Measurements from ENCODE around the gene DLGAP1. TPM values are rescaled to one million over a fixed set of nuclear protein-coding genes. Genes with fewer than 3 reads are reported as not detected.
A peak's percentile ranks its signal among the peaks of the same experiment; 100 is the strongest.

The DLGAP1 gene
- total RNA-seq, 1 experiment from 2014 or later = 23.2 TPM

- H2BK15ac ChIP-seq (ENCODE audit: low read depth, low read length) = no peak overlapping the region
- no peak overlapping the region for H3K14ac ChIP-seq (ENCODE audit: insufficient read depth, low read length)
- no peak overlapping the region for H3K56ac ChIP-seq (ENCODE audit: insufficient read length, low read depth, low read length)
- H2AK5ac ChIP-seq (ENCODE audit: insufficient read length, low read length) = no peak overlapping the region
- H3K4me1 ChIP-seq (ENCODE audit: insufficient read depth, low read length) = no peaks in the 10 kb centered on the region
- no peak overlapping the region for H4K8ac ChIP-seq (replicated peaks; ENCODE audit: insufficient read length, low read depth, low read length)
- H3K27me3 ChIP-seq (ENCODE audit: insufficient read depth, low read length) = no peaks in the 10 kb centered on the region
- H3K23me2 ChIP-seq (ENCODE audit: insufficient read length, low read depth, low read length, poor library complexity, severe bottlenecking) = no peaks in the 10 kb centered on the region
- no peak overlapping the region for H3K18ac ChIP-seq (ENCODE audit: insufficient read length, low read depth, low read length)
- peaks cover 5 to 7% (median 6%) of the 10 kb centered on the region in 3 experiments; a peak in 6 of 7 replicates for H3K36me3 Mint-ChIP-seq (ENCODE audit: insufficient read depth in 1 of 3, low read depth in 3 of 3)
- no peak overlapping the region for H3K23ac ChIP-seq (ENCODE audit: insufficient read length, low read depth, low read length)
- H3K27ac Mint-ChIP-seq = peak overlapping the region in 2 of 3 experiments; percentile 8 to 63; a peak in 4 of 7 replicates
- no peak overlapping the region for H4K5ac ChIP-seq (ENCODE audit: insufficient read length, low read depth, low read length)
- no peak for DNase-seq
- no peak overlapping the region for H2BK12ac ChIP-seq (ENCODE audit: insufficient read length, low read depth, low read length)
- peak overlapping the region in 1 of 2 experiments; percentile 34; a peak in 3 of 5 replicates for H3K4me3 Mint-ChIP-seq
- no peak overlapping the region for H2AFZ ChIP-seq (ENCODE audit: low read length)
- H3K9ac ChIP-seq (ENCODE audit: extremely low read depth, insufficient read length, low read length) = no peak overlapping the region
- no peaks in the 10 kb centered on the region for H3K9me3 ChIP-seq (ENCODE audit: control insufficient read depth, low read depth, low read length)
- H3K4ac ChIP-seq (ENCODE audit: low read depth, low read length) = no peak overlapping the region
- H3K9me3 Mint-ChIP-seq = no peaks in the 10 kb centered on the region
- H2BK5ac ChIP-seq (ENCODE audit: insufficient read length, low read length) = no peak overlapping the region
- H4K20me1 ChIP-seq (ENCODE audit: control insufficient read depth, insufficient read depth, insufficient read length) = no peaks in the 10 kb centered on the region
- H3K4me1 Mint-ChIP-seq = peaks cover 12 to 37% of the 10 kb centered on the region in 2 experiments
- H3K79me2 ChIP-seq (ENCODE audit: insufficient read depth, low read length) = no peaks in the 10 kb centered on the region
- no peak overlapping the region for H3T11ph ChIP-seq (ENCODE audit: low read length)
- H3K27ac ChIP-seq (ENCODE audit: insufficient read length, low read depth, low read length) = no peak overlapping the region
- H3K27me3 Mint-ChIP-seq (ENCODE audit: low read depth) = no peaks in the 10 kb centered on the region
- H2BK20ac ChIP-seq (ENCODE audit: low read depth, low read length, poor library complexity, severe bottlenecking) = no peak overlapping the region
- no peak overlapping the region for H4K91ac ChIP-seq (ENCODE audit: insufficient read length, low read depth, low read length)
- no peak overlapping the region for H3K4me2 ChIP-seq (ENCODE audit: insufficient read depth, insufficient read length, low read length)
- no peak for TF ChIP-seq CTCF (conservative IDR thresholded peaks at IDR 0.05)
- no peak overlapping the region for H2BK120ac ChIP-seq (ENCODE audit: low read depth, low read length, poor library complexity, severe bottlenecking)
- no CpG with 5 or more reads among the region's 7 CpGs for WGBS (ENCODE audit: extremely low coverage, insufficient read length, low lambda C conversion rate)
- H3K79me1 ChIP-seq (ENCODE audit: insufficient read depth, low read depth, low read length, poor library complexity, severe bottlenecking) = no peaks in the 10 kb centered on the region
These were observed 581.0 kb downstream of the DLGAP1 start for GRCh38 chr18:3874125-3874524.
